ENCODE results near the gene SV2C.

The SV2C gene

GRCh38 chr5:76104027-76104426 lies 20.8 kb downstream of the SV2C start:
- DNase-seq = peak; percentile 43

GRCh38 chr5:76106149-76106548 lies 23.0 kb downstream of the SV2C start:
- DNase-seq = no peak

GRCh38 chr5:76111477-76112174 lies 28.4 kb downstream of the SV2C start:
- DNase-seq = no peak

GRCh38 chr5:76113103-76113502 lies 29.9 kb downstream of the SV2C start:
- no peak for DNase-seq

GRCh38 chr5:76114179-76114851 lies 31.1 kb downstream of the SV2C start:
- no peak for DNase-seq

- DNase-seq = no peak
These were observed 42.2 kb downstream of the SV2C start for GRCh38 chr5:76125346-76125745.

- DNase-seq = no peak
These were observed 42.7 kb downstream of the SV2C start for GRCh38 chr5:76125888-76126287.

GRCh38 chr5:76134003-76134402 lies 50.8 kb downstream of the SV2C start:
- no peak for DNase-seq

GRCh38 chr5:76134646-76135045 lies 51.5 kb downstream of the SV2C start:
- DNase-seq = no peak

- DNase-seq = no peak
These were observed 54.8 kb downstream of the SV2C start for GRCh38 chr5:76137887-76138542.

GRCh38 chr5:76143884-76144283 lies 60.7 kb downstream of the SV2C start:
- no peak for DNase-seq

- no peak for DNase-seq
These were observed 61.5 kb downstream of the SV2C start for GRCh38 chr5:76144513-76145274.

GRCh38 chr5:76145945-76146344 lies 62.8 kb downstream of the SV2C start:
- DNase-seq = peak; percentile 2

- DNase-seq = no peak
These were observed 66.5 kb downstream of the SV2C start for GRCh38 chr5:76149636-76150035.

- no peak for DNase-seq
These were observed 69.0 kb downstream of the SV2C start for GRCh38 chr5:76152161-76152560.

- DNase-seq = no peak
These were observed 69.5 kb downstream of the SV2C start for GRCh38 chr5:76152700-76153099.

- DNase-seq = no peak
These were observed 70.1 kb downstream of the SV2C start for GRCh38 chr5:76153271-76153670.

GRCh38 chr5:76154009-76154690 lies 71.0 kb downstream of the SV2C start:
- no peak for DNase-seq

- DNase-seq = no peak
These were observed 72.4 kb downstream of the SV2C start for GRCh38 chr5:76155536-76155935.

- no peak for DNase-seq
These were observed 79.2 kb downstream of the SV2C start for GRCh38 chr5:76162335-76162734.

- DNase-seq = no peak
These were observed 80.0 kb downstream of the SV2C start for GRCh38 chr5:76163111-76163628.

- DNase-seq = no peak
These were observed 81.8 kb downstream of the SV2C start for GRCh38 chr5:76165029-76165428.

Data from fibroblast of skin of scalp (primary cell).